Neural crest cell (in vitro differentiated cells): ENCODE results near the gene RNF138. TPM values are rescaled to one million over a fixed set of nuclear protein-coding genes. Genes with fewer than 3 reads are reported as not detected.

Experiments
- DNase-seq: peaks from one replicate; pipeline ENCODE4 v3.0.0; 2021; ENCODE audit warnings: low read depth, mixed read lengths, low spot score
- H3K27ac Mint-ChIP-seq: one replicate; pipeline ENCODE4 v1.8.0; 2021; ENCODE audit warnings: mild to moderate bottlenecking, mixed read lengths; ENCODE audit not compliant: unreplicated experiment
- H3K27me3 Mint-ChIP-seq: 2 replicates; pipeline ENCODE4 v1.8.0; 2021; ENCODE audit warnings: low read depth, mild to moderate bottlenecking, mixed read lengths
- H3K36me3 Mint-ChIP-seq: 2 replicates; pipeline ENCODE4 v1.8.0; 2021; ENCODE audit warnings: low read depth, mild to moderate bottlenecking, mixed read lengths
- H3K4me1 Mint-ChIP-seq: 2 replicates; pipeline ENCODE4 v1.8.0; 2021; ENCODE audit warnings: mixed read lengths
- H3K4me3 Mint-ChIP-seq: one replicate; pipeline ENCODE4 v1.8.0; 2021; ENCODE audit warnings: mild to moderate bottlenecking, mixed read lengths
- H3K9me3 Mint-ChIP-seq: 2 replicates; pipeline ENCODE4 v1.8.0; 2021; ENCODE audit warnings: mixed read lengths
- total RNA-seq: library from RNA; stranded (reverse); gene quantifications from 2 replicates; pipeline ENCODE4 v1.2.1, GENCODE V29; 2021
- TF ChIP-seq, protein P1 (sequence below): fragments of 200-600 bp; sonication (generic); conservative IDR thresholded peaks from 2 replicates; pipeline ENCODE4 v1.5.0; 2021; ENCODE audit warnings: antibody characterized with exemption, mild to moderate bottlenecking

RNF138 gene
- total RNA-seq, 1 donor from 2014 or later, result 51.6 TPM

DNA sequence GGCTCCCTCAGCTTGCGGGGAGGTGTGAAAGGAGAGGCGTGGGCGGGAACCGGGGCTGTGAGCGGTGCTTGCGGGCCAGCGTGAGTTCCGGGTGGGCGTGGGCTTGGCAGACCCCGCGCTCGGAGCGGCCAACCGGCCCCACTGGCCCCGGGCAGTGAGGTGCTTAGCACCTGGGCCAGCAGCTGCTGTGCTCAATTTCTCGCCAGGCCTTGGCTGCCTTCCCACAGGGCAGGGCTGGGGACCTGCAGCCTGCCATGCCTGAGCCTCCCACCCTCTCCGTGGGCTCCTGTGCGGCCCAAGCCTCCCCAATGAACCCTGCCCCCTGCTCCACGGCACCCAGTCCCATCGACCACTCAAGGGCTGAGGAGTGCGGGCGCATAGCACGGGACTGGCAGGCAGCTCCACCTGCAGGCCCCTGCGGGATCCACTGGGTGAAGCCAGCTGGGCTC is 48.2 kb downstream of the RNF138 start:
- Mint-ChIP-seq H3K27me3 (no peaks in the 10 kb centered on the region), H3K27ac (no peak overlapping the region), H3K9me3 (no peaks in the 10 kb centered on the region), H3K4me1 (no peaks in the 10 kb centered on the region), H3K4me3 (no peak overlapping the region), H3K36me3 (peaks cover 3% of the 10 kb centered on the region)
- no peak for DNase-seq
- TF ChIP-seq, protein P1, sequence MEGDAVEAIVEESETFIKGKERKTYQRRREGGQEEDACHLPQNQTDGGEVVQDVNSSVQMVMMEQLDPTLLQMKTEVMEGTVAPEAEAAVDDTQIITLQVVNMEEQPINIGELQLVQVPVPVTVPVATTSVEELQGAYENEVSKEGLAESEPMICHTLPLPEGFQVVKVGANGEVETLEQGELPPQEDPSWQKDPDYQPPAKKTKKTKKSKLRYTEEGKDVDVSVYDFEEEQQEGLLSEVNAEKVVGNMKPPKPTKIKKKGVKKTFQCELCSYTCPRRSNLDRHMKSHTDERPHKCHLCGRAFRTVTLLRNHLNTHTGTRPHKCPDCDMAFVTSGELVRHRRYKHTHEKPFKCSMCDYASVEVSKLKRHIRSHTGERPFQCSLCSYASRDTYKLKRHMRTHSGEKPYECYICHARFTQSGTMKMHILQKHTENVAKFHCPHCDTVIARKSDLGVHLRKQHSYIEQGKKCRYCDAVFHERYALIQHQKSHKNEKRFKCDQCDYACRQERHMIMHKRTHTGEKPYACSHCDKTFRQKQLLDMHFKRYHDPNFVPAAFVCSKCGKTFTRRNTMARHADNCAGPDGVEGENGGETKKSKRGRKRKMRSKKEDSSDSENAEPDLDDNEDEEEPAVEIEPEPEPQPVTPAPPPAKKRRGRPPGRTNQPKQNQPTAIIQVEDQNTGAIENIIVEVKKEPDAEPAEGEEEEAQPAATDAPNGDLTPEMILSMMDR, result no peak

DNA sequence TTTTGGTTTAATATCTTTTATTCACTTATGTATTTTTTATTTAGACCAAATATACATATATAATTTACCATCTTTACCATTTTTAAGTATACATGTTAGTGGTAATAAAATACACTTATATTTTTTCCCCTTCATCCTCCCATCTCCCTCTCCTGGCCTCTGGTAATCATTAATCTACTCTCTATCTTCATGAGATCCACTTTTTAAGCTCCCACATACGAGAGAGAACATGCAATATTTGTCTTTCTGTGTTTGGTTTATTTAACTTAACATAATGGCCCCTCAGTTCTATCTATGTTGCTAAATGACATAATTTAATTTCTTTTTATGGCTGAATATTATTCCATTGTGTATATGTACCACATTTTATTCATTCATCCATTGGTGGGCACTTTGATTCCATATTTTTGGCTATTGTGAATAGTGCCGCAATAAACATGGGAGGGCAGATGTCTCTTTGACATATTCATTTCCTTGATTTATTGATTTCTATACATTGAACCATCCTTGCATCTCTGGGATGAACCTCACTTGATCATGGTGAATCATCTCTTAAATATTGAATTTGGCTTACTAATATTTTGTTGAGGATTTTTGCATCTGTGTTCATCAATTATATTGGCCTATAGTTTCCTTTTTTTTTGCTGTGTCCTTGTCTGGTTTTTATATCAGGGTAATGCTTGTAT is 56.7 kb downstream of the RNF138 start:
- TF ChIP-seq, protein P1, result no peak
- H3K4me3 Mint-ChIP-seq, result no peak overlapping the region
- DNase-seq, result no peak
- H3K4me1 Mint-ChIP-seq, result no peaks in the 10 kb centered on the region
- H3K9me3 Mint-ChIP-seq, result peaks cover 17% of the 10 kb centered on the region
- H3K36me3 Mint-ChIP-seq, result peaks cover 3% of the 10 kb centered on the region
- H3K27me3 Mint-ChIP-seq, result no peaks in the 10 kb centered on the region
- H3K27ac Mint-ChIP-seq, result peak overlapping the region; percentile 29

DNA sequence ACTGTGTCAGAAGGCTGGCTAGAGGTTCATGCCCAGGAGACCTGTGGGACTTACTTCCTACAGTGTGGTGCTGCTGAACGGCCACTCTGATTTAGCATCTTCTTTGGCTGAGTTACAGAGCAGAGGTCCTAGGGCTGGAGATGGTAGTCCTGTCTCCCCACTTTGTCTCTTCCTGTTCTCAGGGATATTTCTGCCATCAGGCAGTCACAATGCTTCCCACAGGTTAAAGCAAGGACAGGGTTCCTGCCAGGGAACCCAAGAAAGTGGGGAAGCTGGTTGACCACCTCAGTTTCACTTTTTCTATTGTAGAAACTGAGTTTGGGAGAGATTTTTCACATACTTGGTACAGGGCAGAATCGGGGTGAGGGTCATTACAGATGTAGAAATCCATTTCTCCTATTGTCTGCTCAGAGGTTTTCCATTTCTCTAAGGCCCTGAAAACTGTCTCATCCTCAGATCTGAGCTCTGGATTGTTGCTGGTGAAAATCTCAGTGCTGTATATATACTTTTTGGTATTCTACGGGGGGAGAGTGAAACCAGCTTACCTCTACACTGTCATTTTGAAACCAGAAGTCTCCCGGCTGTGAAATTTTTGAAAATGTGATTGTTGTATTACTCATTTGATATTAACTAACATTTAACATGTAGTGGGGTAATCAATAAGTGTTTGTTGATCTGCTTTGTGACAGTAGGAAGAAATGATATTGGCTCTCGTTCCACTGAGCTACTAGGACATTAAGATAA is 61.2 kb downstream of the RNF138 start:
- Mint-ChIP-seq H3K4me3 (no peak overlapping the region), H3K9me3 (peaks cover 14% of the 10 kb centered on the region), H3K4me1 (peaks cover 2% of the 10 kb centered on the region), H3K36me3 (peaks cover 3% of the 10 kb centered on the region), H3K27ac (no peak overlapping the region), H3K27me3 (no peaks in the 10 kb centered on the region)
- TF ChIP-seq, protein P1, result no peak
- no peak for DNase-seq

DNA sequence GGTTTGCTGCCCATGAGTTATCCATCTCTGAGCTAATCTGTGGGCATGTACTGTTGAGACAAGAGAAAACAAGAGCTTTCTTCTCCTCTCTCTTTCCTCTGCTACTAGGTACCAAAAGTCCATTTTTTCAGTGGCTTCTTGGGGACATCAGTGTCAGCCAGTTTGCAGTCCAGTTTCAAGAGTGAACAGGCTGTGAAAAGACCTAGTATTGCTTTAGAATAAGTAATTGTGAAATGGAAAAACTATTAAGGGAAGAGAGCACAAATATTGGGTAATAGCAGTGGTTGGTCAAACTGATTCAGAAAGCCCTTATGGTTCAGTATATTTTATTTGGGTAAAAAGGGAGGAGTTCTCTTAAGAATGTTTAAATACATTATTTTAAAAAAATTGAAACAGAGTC is 65.2 kb downstream of the RNF138 start:
- H3K4me1 Mint-ChIP-seq, result peaks cover 6% of the 10 kb centered on the region
- H3K27ac Mint-ChIP-seq, result no peak overlapping the region
- no peaks in the 10 kb centered on the region for H3K36me3 Mint-ChIP-seq
- TF ChIP-seq, protein P1, result no peak
- DNase-seq, result no peak
- H3K9me3 Mint-ChIP-seq, result no peaks in the 10 kb centered on the region
- no peak overlapping the region for H3K4me3 Mint-ChIP-seq
- H3K27me3 Mint-ChIP-seq, result no peaks in the 10 kb centered on the region

DNA sequence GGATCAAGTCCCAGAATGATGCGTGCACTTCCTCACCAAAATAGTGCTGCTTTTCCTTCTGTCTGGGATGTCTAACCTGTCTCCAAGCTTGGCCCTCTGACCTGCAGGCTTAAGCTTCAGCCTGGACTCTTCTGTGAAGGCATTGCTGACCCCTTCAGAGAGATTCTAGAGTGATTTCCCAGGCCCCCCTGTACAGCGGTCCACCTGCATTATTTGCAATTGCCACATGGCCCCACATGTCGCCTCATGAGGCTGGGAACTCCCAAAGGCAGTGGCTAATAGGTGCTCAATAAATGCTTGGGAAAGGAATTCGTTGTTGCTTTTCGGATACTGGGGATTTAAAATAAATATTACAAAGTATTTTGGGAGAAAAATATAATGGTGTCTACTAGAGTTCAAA is 65.9 kb downstream of the RNF138 start:
- Mint-ChIP-seq H3K4me1 (peaks cover 6% of the 10 kb centered on the region), H3K36me3 (no peaks in the 10 kb centered on the region), H3K27me3 (no peaks in the 10 kb centered on the region), H3K9me3 (no peaks in the 10 kb centered on the region), H3K4me3 (no peak overlapping the region), H3K27ac (no peak overlapping the region)
- no peak for DNase-seq
- TF ChIP-seq, protein P1, result no peak
